Vagina (tissue), 2 donors: Measurements from ENCODE around the gene ABCG2.
"Not testable (repeated sequence)": the region's sequence is repeated elsewhere in the genome, so short reads cannot be mapped to it uniquely, and the experiment has no call there.

Experiments used
- POLR2A ChIP-seq, 2 donors: fragments of 450-650 bp; IDR thresholded peaks; one replicate each; pipeline ENCODE4 v1.6.1; 2017; ENCODE audit warnings: antibody characterized with exemption in 2 of 2, mild to moderate bottlenecking in 2 of 2, moderate library complexity in 2 of 2
- POLR2AphosphoS5 ChIP-seq, 2 donors: sonication (generic); formaldehyde crosslinking; IDR thresholded peaks; one replicate each; pipeline ENCODE4 v1.9.0; 2017; ENCODE audit warnings: antibody characterized with exemption in 2 of 2, mild to moderate bottlenecking in 2 of 2, low read depth in 1 of 2; ENCODE audit not compliant: insufficient read depth in 1 of 2
- TF ChIP-seq, protein P1 (sequence below), 3 experiments: fragments of 450-650 bp in 2 of 3; fragments of 200-600 bp in 1 of 3; sonication (generic) in 1 of 3; IDR thresholded peaks; one replicate each; pipeline ENCODE4 v1.5.1; 2017 to 2019; ENCODE audit warnings: antibody characterized with exemption in 3 of 3, mild to moderate bottlenecking in 2 of 3, moderate library complexity in 2 of 3

DNA sequence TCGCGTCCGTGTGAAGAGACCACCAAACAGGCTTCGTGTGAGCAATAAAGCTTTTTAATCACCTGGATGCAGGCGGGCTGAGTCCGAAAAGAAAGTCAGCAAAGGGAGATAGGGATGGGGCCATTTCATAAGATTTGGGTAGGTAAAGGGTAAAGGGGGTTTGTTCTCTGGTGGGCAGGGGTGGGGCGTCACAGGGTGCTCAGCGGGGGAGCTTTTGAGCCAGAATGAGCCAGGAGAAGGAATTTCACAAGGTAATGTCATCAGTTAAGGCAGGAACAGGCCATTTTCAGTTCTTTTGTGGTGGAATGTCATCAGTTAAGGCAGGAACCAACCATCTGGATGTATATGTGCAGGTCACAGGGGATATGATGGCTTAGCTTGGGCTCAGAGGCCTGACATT lies 6.1 kb downstream of the ABCG2 start:
- TF ChIP-seq, protein P1, sequence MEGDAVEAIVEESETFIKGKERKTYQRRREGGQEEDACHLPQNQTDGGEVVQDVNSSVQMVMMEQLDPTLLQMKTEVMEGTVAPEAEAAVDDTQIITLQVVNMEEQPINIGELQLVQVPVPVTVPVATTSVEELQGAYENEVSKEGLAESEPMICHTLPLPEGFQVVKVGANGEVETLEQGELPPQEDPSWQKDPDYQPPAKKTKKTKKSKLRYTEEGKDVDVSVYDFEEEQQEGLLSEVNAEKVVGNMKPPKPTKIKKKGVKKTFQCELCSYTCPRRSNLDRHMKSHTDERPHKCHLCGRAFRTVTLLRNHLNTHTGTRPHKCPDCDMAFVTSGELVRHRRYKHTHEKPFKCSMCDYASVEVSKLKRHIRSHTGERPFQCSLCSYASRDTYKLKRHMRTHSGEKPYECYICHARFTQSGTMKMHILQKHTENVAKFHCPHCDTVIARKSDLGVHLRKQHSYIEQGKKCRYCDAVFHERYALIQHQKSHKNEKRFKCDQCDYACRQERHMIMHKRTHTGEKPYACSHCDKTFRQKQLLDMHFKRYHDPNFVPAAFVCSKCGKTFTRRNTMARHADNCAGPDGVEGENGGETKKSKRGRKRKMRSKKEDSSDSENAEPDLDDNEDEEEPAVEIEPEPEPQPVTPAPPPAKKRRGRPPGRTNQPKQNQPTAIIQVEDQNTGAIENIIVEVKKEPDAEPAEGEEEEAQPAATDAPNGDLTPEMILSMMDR (IDR thresholded peaks at IDR 0.05): not testable (repeated sequence)
- TF ChIP-seq POLR2A (IDR thresholded peaks at IDR 0.05); POLR2AphosphoS5 (IDR thresholded peaks at IDR 0.05; ENCODE audit: insufficient read depth in 1 of 2, low read depth in 1 of 2): not testable (repeated sequence)
